ENCODE data around the gene CRIP1. TPM values are rescaled to one million over a fixed set of nuclear protein-coding genes. Genes with fewer than 3 reads are reported as not detected.

CRIP1 gene
- total and polyA plus RNA-seq, 4 experiments from 2014 or later: 276 to 2,028 (median 865) TPM

- DNase-seq: no peak
- Mint-ChIP-seq H3K4me3 (no peak overlapping the region), H3K9me3 (peaks cover 0 to 2% (median 0%) of the 10 kb centered on the region in 8 donors), H3K4me1 (peaks cover 0 to 12% (median 4%) of the 10 kb centered on the region in 4 donors), H3K36me3 (no peaks in the 10 kb centered on the region), H3K27me3 (peaks cover 2 to 13% of the 10 kb centered on the region in 2 donors), H3K27ac (peak overlapping the region in 1 of 7 donors; percentile 40)
- POLR2A ChIA-PET (ENCODE audit: partially characterized antibody): no interaction called here
- H3K27me3 ChIP-seq (ENCODE audit: insufficient read depth, low read length): no peaks in the 10 kb centered on the region
- H3K9me3 ChIP-seq (ENCODE audit: control insufficient read depth in 1 of 2, low read length in 2 of 2): no peaks in the 10 kb centered on the region
- intact Hi-C loops (cut with micrococcal nuclease): no loop called here
- peaks cover 7% of the 10 kb centered on the region for H3K4me1 ChIP-seq (ENCODE audit: insufficient read depth, low read length)
- H3K4me3 ChIP-seq (ENCODE audit: low read length in 2 of 2): no peak overlapping the region
- no peak overlapping the region for H3K27ac ChIP-seq (ENCODE audit: low read depth, low read length)
- CTCF ChIA-PET (ENCODE audit: partially characterized antibody): interaction anchor here (1.1 to 3.0 kb wide), 6 partner anchors 9 to 166 kb away, joined by 3 to 12 read pairs (median 4); no protein-coding TSS in a partner anchor
- no peaks in the 10 kb centered on the region for H3K36me3 ChIP-seq (ENCODE audit: insufficient read depth, low read length)
These were observed 50.2 kb downstream of the CRIP1 start for GRCh38 chr14:105536691-105537579.

- peak; percentile 58 to 81 (median 61) for DNase-seq
- Histone ChIP-seq H3K9me3 (ENCODE audit: control insufficient read depth in 1 of 2, low read length in 2 of 2) (no peaks in the 10 kb centered on the region), H3K36me3 (ENCODE audit: insufficient read depth, low read length) (no peaks in the 10 kb centered on the region), H3K4me1 (ENCODE audit: insufficient read depth, low read length) (peaks cover 7% of the 10 kb centered on the region), H3K27ac (ENCODE audit: low read depth, low read length) (no peak overlapping the region), H3K4me3 (ENCODE audit: low read length in 2 of 2) (no peak overlapping the region), H3K27me3 (ENCODE audit: insufficient read depth, low read length) (no peaks in the 10 kb centered on the region)
- ChIA-PET CTCF (ENCODE audit: partially characterized antibody) (interaction anchor here (1.1 to 3.0 kb wide), 6 partner anchors 9 to 322 kb away, joined by 3 to 12 read pairs (median 6); no protein-coding TSS in a partner anchor), POLR2A (ENCODE audit: partially characterized antibody) (no interaction called here)
- peak overlapping the region in 2 of 7 donors; percentile 78 to 80 for H3K27ac Mint-ChIP-seq
- peaks cover 0 to 3% (median 3%) of the 10 kb centered on the region in 4 donors for H3K4me1 Mint-ChIP-seq
- intact Hi-C loops (cut with micrococcal nuclease): no loop called here
- H3K36me3 Mint-ChIP-seq: no peaks in the 10 kb centered on the region
- peaks cover 0 to 5% (median 1%) of the 10 kb centered on the region in 8 donors for H3K9me3 Mint-ChIP-seq
- H3K4me3 Mint-ChIP-seq: peak overlapping the region in 3 of 8 donors; percentile 25 to 52 (median 43)
- H3K27me3 Mint-ChIP-seq: peaks cover 2 to 13% of the 10 kb centered on the region in 2 donors
These were observed 51.1 kb downstream of the CRIP1 start for GRCh38 chr14:105537580-105538474.

Other genes starting within 250 kb of the CRIP1 start
- gene BTBD6, start 238.4 kb upstream of the CRIP1 start, total RNA-seq: 10 to 100 TPM; 52.0 to 56.7 TPM
- gene BTBD6, start 238.4 kb upstream of the CRIP1 start, polyA plus RNA-seq: 10 to 100 TPM in 1 of 2 donors, 1 to 10 TPM in 1; 5.4 to 17.4 TPM
- 10 to 100 TPM; 49.7 to 56.0 TPM for gene BRF1, start 185.9 kb upstream of the CRIP1 start, total RNA-seq
- gene BRF1, start 185.9 kb upstream of the CRIP1 start, polyA plus RNA-seq: 10 to 100 TPM in 1 of 2 donors, 1 to 10 TPM in 1; 3.0 to 10.2 TPM
- 10 to 100 TPM; 70.9 to 76.6 TPM for gene PACS2, start 172.1 kb upstream of the CRIP1 start, total RNA-seq
- 1 to 10 TPM; 1.9 to 7.7 TPM for gene PACS2, start 172.1 kb upstream of the CRIP1 start, polyA plus RNA-seq
- gene TEX22, start 88.3 kb upstream of the CRIP1 start, total RNA-seq: 1 to 10 TPM; 4.7 to 7.5 TPM
- gene TEX22, start 88.3 kb upstream of the CRIP1 start, polyA plus RNA-seq: not detected
- 100 to 1,000 TPM; 122 to 123 TPM for gene MTA1, start 67.1 kb upstream of the CRIP1 start, total RNA-seq
- gene MTA1, start 67.1 kb upstream of the CRIP1 start, polyA plus RNA-seq: 1 to 10 TPM; 1.5 to 6.0 TPM
- 10 to 100 TPM; 12.1 to 13.0 TPM for gene CRIP2, start 12.1 kb upstream of the CRIP1 start, total RNA-seq
- 100 to 1,000 TPM in 1 of 2 donors, 10 to 100 TPM in 1; 84.5 to 256 TPM for gene CRIP2, start 12.1 kb upstream of the CRIP1 start, polyA plus RNA-seq
- gene TEDC1, start 4.4 kb downstream of the CRIP1 start, total RNA-seq: 10 to 100 TPM; 25.4 to 30.2 TPM
- 10 to 100 TPM; 10.2 to 10.4 TPM for gene TEDC1, start 4.4 kb downstream of the CRIP1 start, polyA plus RNA-seq
- 1 to 10 TPM; 5.4 to 6.3 TPM for gene TMEM121, start 39.7 kb downstream of the CRIP1 start, total RNA-seq
- gene TMEM121, start 39.7 kb downstream of the CRIP1 start, polyA plus RNA-seq: 1 to 10 TPM; 6.6 to 9.5 TPM